K562 (cell line): Measurements from ENCODE around the gene DHRS13. TPM values are rescaled to one million over a fixed set of nuclear protein-coding genes. Genes with fewer than 3 reads are reported as not detected.

Source experiments
- HLTF ChIP-seq: fragments of 450-650 bp; IDR thresholded peaks from 2 replicates; pipeline ENCODE4 v1.6.1; 2016
- MNT ChIP-seq, 2 experiments: fragments of 450-650 bp; conservative IDR thresholded peaks; 2 replicates each; pipeline ENCODE4 v1.6.1; 2017; ENCODE audit warnings: mild to moderate bottlenecking in 2 of 2, moderate library complexity in 2 of 2
- MTA2 ChIP-seq: fragments of 450-650 bp; IDR thresholded peaks from 2 replicates; pipeline ENCODE4 v1.6.1; 2016; ENCODE audit warnings: low read depth
- PATZ1 ChIP-seq: fragments of 250-450 bp; sonication (Bioruptor Pico); IDR thresholded peaks from 2 replicates; pipeline ENCODE4 v1.5.0; 2020; ENCODE audit warnings: mild to moderate bottlenecking, borderline replicate concordance
- RAD21 ChIP-seq, 2 experiments: fragments of 250-450 bp in 1 of 2; fragments of 450-650 bp in 1 of 2; sonication (Bioruptor Pico) in 1 of 2; formaldehyde crosslinking in 1 of 2; IDR thresholded peaks in 1 of 2; conservative IDR thresholded peaks in 1 of 2; 2 replicates each; pipeline versions ENCODE4 v1.4.0 to v1.8.0; 2020 to 2022; ENCODE audit warnings: mild to moderate bottlenecking in 2 of 2, moderate library complexity in 1 of 2
- RBBP5 ChIP-seq: fragments of 200-600 bp; sonication (generic); IDR thresholded peaks from 2 replicates; pipeline ENCODE4 v1.6.1; 2012; ENCODE audit warnings: borderline replicate concordance, mild to moderate bottlenecking, low read length, control low read depth, inconsistent platforms; ENCODE audit not compliant: insufficient read depth, poor library complexity, severe bottlenecking
- RBM25 ChIP-seq: fragments of 200-400 bp; formaldehyde crosslinking; IDR thresholded peaks from 2 replicates; pipeline ENCODE4 v1.6.1; 2018; ENCODE audit warnings: low read length, low read depth, moderate library complexity; ENCODE audit not compliant: severe bottlenecking
- RREB1 ChIP-seq: fragments of 250-450 bp; sonication (Bioruptor Pico); IDR thresholded peaks from 2 replicates; pipeline ENCODE4 v1.4.0; 2020
- SMAD4 ChIP-seq: fragments of 250-450 bp; sonication (Bioruptor Pico); conservative IDR thresholded peaks from 2 replicates; pipeline ENCODE4 v1.8.0; 2021; ENCODE audit warnings: inconsistent platforms, mild to moderate bottlenecking, moderate library complexity
- UBTF ChIP-seq, 2 experiments: IDR thresholded peaks; 2 replicates each; pipeline ENCODE4 v1.6.1; 2012; ENCODE audit warnings: improper control_type of control experiment in 2 of 2, low read depth in 2 of 2, low read length in 2 of 2, borderline replicate concordance in 1 of 2
- ZBED1 ChIP-seq: IDR thresholded peaks from 2 replicates; pipeline ENCODE4 v1.6.1; 2014
- ZNF253 ChIP-seq: fragments of 250-450 bp; sonication (Bioruptor Pico); conservative IDR thresholded peaks from 2 replicates; pipeline ENCODE4 v1.6.1; 2021; ENCODE audit warnings: mild to moderate bottlenecking
- polyA plus RNA-seq, 8 experiments: library from polyadenylated mRNA; depleted of rRNA in 4 of 8; stranded (reverse) in 5 of 8; unstranded in 3 of 8; fragments of >200 nt; fragmentation: Nextera tagmentation in 2 of 8; fragmentation: Illumina TruSeq in 1 of 8; extraction: Ambion mirVana in 2 of 8; extraction: Trizol in 1 of 8; gene quantifications; 2 replicates each; pipeline versions ENCODE4 v1.2.1 to v1.2.3, GENCODE V29; 2011 to 2014; ENCODE audit warnings: inconsistent platforms in 1 of 8, missing spikeins in 1 of 8
- total RNA-seq, 7 experiments: library from RNA; depleted of rRNA in 6 of 7; stranded (reverse); fragments of >200 nt in 6 of 7; fragmentation: Illumina TruSeq in 2 of 7; extraction: Trizol in 2 of 7; gene quantifications; 2 replicates each; pipeline versions ENCODE4 v1.2.1 to v1.2.3, GENCODE V29; 2011 to 2021; ENCODE audit warnings: low replicate concordance in 1 of 7

The DHRS13 gene
- total and polyA plus RNA-seq, 9 of the 15 experiments (the other 6 are each of a cell fraction or from before 2014, with no cell fraction given) = 0.32 to 52.3 (median 34.3) TPM; not detected in 1

GRCh38 chr17:28951991-28952975, 49.4 kb upstream of the DHRS13 start (continued):
- TF ChIP-seq MNT (conservative IDR thresholded peaks at IDR 0.05) (peak; percentile 95 to 98), RBBP5 (peak; percentile 12), RBM25 (peak; percentile 62), RREB1 (CRISPR knock-in tag) (peak; percentile 34; the same call in 1 of the 2 replicates), RAD21 (CRISPR knock-in tag; conservative IDR thresholded peaks at IDR 0.05 in 1 of 2, IDR thresholded peaks at IDR 0.05 in 1 of 2) (no peak), ZBED1 (peak; percentile 99), MTA2 (peak; percentile 78), ZNF253 (no peak; the same call in 1 of the 2 replicates), PATZ1 (CRISPR knock-in tag) (no peak), HLTF (no peak), SMAD4 (0 out of 2 replicates have a peak, but pooled peaks have one; percentile 57), UBTF (IDR thresholded peaks at IDR 0.05; ENCODE audit: borderline replicate concordance in 1 of 2, low read depth in 2 of 2, low read length in 2 of 2) (no peak; a peak in 1 of 4 replicates)
